HCT116 (cell line): ENCODE data around the gene PNMT. TPM values are rescaled to one million over a fixed set of nuclear protein-coding genes. Genes with fewer than 3 reads are reported as not detected.

Source experiments
- ATAC-seq: fragments of 200-7000 bp; cut with Tn5 transposase; 2 replicates; pipeline ENCODE4 v1.9.1; 2020; ENCODE audit warnings: mild to moderate bottlenecking, moderate library complexity
- BruUV-seq: library from RNA; stranded (reverse); fragments of 400-500 nt; replicated peaks from 2 replicates; lab custom pipeline; 2021; lab: Mats Ljungman, UMichigan
- CTCF ChIA-PET: fragments of 300-600 bp; sonication (Branson Sonifier 250); formaldehyde crosslinking; loops from one replicate; lab custom pipeline; 2021; ENCODE audit warnings: antibody characterized with exemption; lab: Charles Lee
- POLR2A ChIA-PET: fragments of 300-600, 350-600 bp; sonication (Branson Sonifier 250); formaldehyde crosslinking; loops from one replicate; lab custom pipeline; 2021; ENCODE audit warnings: antibody characterized with exemption; lab: Charles Lee
- RAD21 ChIA-PET, 2 experiments: fragments of 300-600 bp; sonication (Branson Sonifier 250); formaldehyde crosslinking; loops; one replicate each; lab custom pipeline; 2023; ENCODE audit warnings: low total read pairs in 2 of 2; ENCODE audit not compliant: uncharacterized antibody in 2 of 2, unreplicated experiment in 2 of 2, low non-redundant PET in 1 of 2; lab: Charles Lee
- DNase-seq: peaks from one replicate; pipeline ENCODE4 v3.0.0-alpha.2; 2010; ENCODE audit warnings: low read depth, low spot score
- H2AFZ ChIP-seq: fragments of 200-600 bp; shearing (Covaris generic), sonication (generic); 2 replicates; pipeline ENCODE4 v1.6.1; 2017; ENCODE audit warnings: low read depth, mixed run types, mixed read lengths, antibody characterized with exemption, low read length; ENCODE audit not compliant: poor library complexity, severe bottlenecking
- H3K27ac ChIP-seq: 2 replicates; pipeline ENCODE4 v1.5.1; 2012; ENCODE audit warnings: low read depth, low read length
- H3K27me3 ChIP-seq: fragments of 200-600 bp; sonication (generic); 2 replicates; pipeline ENCODE4 v1.6.1; 2016; ENCODE audit warnings: mixed run types, low read length, mixed read lengths; ENCODE audit not compliant: insufficient read depth
- H3K36me3 ChIP-seq, 2 experiments: fragments of 200-500 bp in 1 of 2; fragments of 200-600 bp in 1 of 2; sonication (Bioruptor generic) in 1 of 2; sonication (generic) in 1 of 2; 2 replicates each; pipeline versions ENCODE4 v1.5.1 to v1.6.1; 2014 to 2016; ENCODE audit warnings: low read length in 2 of 2, inconsistent platforms in 1 of 2, mixed read lengths in 1 of 2, mixed run types in 1 of 2; ENCODE audit not compliant: insufficient read depth in 2 of 2, control insufficient read depth in 1 of 2
- H3K4me1 ChIP-seq, 2 experiments: fragments of 200-600 bp in 1 of 2; sonication (generic) in 1 of 2; 2 replicates each; pipeline versions ENCODE4 v1.5.1 to v1.6.1; 2012 to 2017; ENCODE audit warnings: low read length in 2 of 2, inconsistent platforms in 1 of 2, mild to moderate bottlenecking in 1 of 2, mixed read lengths in 1 of 2, mixed run types in 1 of 2, moderate library complexity in 1 of 2; ENCODE audit not compliant: insufficient read depth in 2 of 2, control insufficient read depth in 1 of 2
- H3K4me2 ChIP-seq: fragments of 200-600 bp; sonication (generic); 2 replicates; pipeline ENCODE4 v1.6.1; 2017; ENCODE audit warnings: mixed run types, low read length, mixed read lengths
- H3K4me3 ChIP-seq, 2 experiments: fragments of 200-600 bp in 1 of 2; sonication (generic) in 1 of 2; replicated peaks in 1 of 2; 2 replicates each; pipeline ENCODE4 v1.5.1; 2011 to 2016; ENCODE audit warnings: low read length in 2 of 2, control low read depth in 1 of 2, low read depth in 1 of 2, mild to moderate bottlenecking in 1 of 2, mixed read lengths in 1 of 2, mixed run types in 1 of 2
- H3K79me2 ChIP-seq: fragments of 200-600 bp; sonication (generic); 2 replicates; pipeline ENCODE4 v1.6.1; 2017; ENCODE audit warnings: mild to moderate bottlenecking, mixed run types, low read length, moderate library complexity, mixed read lengths; ENCODE audit not compliant: insufficient read depth
- H3K9ac ChIP-seq: fragments of 200-600 bp; sonication (generic); 2 replicates; pipeline ENCODE4 v1.6.1; 2016; ENCODE audit warnings: low read length, mixed read lengths
- H3K9me2 ChIP-seq: fragments of 200-600 bp; sonication (generic), shearing (Covaris generic); 2 replicates; pipeline ENCODE4 v1.6.1; 2017; ENCODE audit warnings: mixed run types, mild to moderate bottlenecking, moderate library complexity; ENCODE audit not compliant: insufficient read depth
- H3K9me3 ChIP-seq, 2 experiments: fragments of 200-500 bp in 1 of 2; fragments of 200-600 bp in 1 of 2; sonication (Bioruptor generic) in 1 of 2; sonication (generic) in 1 of 2; 2 replicates each; pipeline ENCODE4 v1.6.1; 2014 to 2017; ENCODE audit warnings: low read length in 2 of 2, mixed read lengths in 2 of 2, inconsistent platforms in 1 of 2, low read depth in 1 of 2, mild to moderate bottlenecking in 1 of 2, mixed run types in 1 of 2, moderate library complexity in 1 of 2; ENCODE audit not compliant: control insufficient read depth in 1 of 2, insufficient read depth in 1 of 2
- H4K20me1 ChIP-seq: fragments of 200-600 bp; sonication (generic), shearing (Covaris generic); 2 replicates; pipeline ENCODE4 v1.6.1; 2017; ENCODE audit warnings: mixed run types, mild to moderate bottlenecking, moderate library complexity; ENCODE audit not compliant: insufficient read depth
- EZH2 ChIP-seq: fragments of 200-600 bp; sonication (generic); IDR thresholded peaks from 2 replicates; pipeline ENCODE4 v1.6.1; 2017; ENCODE audit warnings: antibody characterized with exemption, mixed run types
- EZH2phosphoT487 ChIP-seq: fragments of 200-600 bp; IDR thresholded peaks from 2 replicates; pipeline ENCODE4 v1.6.1; 2018; ENCODE audit warnings: antibody characterized with exemption, borderline replicate concordance
- FOSL1 ChIP-seq: IDR thresholded peaks from 2 replicates; pipeline ENCODE4 v1.6.1; 2012; ENCODE audit warnings: low read depth
- POLR2AphosphoS5 ChIP-seq: IDR thresholded peaks from 2 replicates; pipeline ENCODE4 v1.6.1; 2011; ENCODE audit warnings: mild to moderate bottlenecking, low read depth, low read length, moderate library complexity
- SIN3A ChIP-seq: IDR thresholded peaks from 2 replicates; pipeline ENCODE4 v1.6.1; 2012; ENCODE audit warnings: low read depth
- SP1 ChIP-seq: IDR thresholded peaks from 2 replicates; pipeline ENCODE4 v1.6.1; 2012; ENCODE audit warnings: low read depth
- ZBTB33 ChIP-seq: IDR thresholded peaks from 2 replicates; pipeline ENCODE4 v1.6.1; 2011; ENCODE audit warnings: mild to moderate bottlenecking, low read length, moderate library complexity; ENCODE audit not compliant: insufficient replicate concordance; ENCODE audit errors: extremely low read depth
- ZFX ChIP-seq: fragments of 450-650 bp; IDR thresholded peaks from 2 replicates; pipeline ENCODE4 v1.6.1; 2017
- intact Hi-C: fragments of 100-400 bp; cut with micrococcal nuclease; formaldehyde crosslinking; loops from 2 replicates; pipeline ENCODE4 v1.10.0; 2022
- total RNA-seq: library from RNA; stranded (reverse); gene quantifications from one replicate; pipeline ENCODE4 v1.2.1, GENCODE V29; 2021; ENCODE audit not compliant: unreplicated experiment

The PNMT gene
- total RNA-seq, 1 experiment from 2014 or later = not detected

- Histone ChIP-seq H4K20me1 (no peaks in the 10 kb centered on the region), H3K36me3 (no peaks in the 10 kb centered on the region), H3K9ac (peak overlapping the region; percentile 90), H2AFZ (no peak overlapping the region), H3K9me2 (no peaks in the 10 kb centered on the region), H3K79me2 (peaks cover 33% of the 10 kb centered on the region), H3K4me3 (peak overlapping the region; percentile 94 to 99), H3K27me3 (no peaks in the 10 kb centered on the region), H3K4me1 (peaks cover 49 to 65% of the 10 kb centered on the region in 2 experiments), H3K9me3 (no peaks in the 10 kb centered on the region), H3K27ac (peak overlapping the region; percentile 72), H3K4me2 (peak overlapping the region; percentile 94)
- TF ChIP-seq FOSL1 = no peak
- TF ChIP-seq ZBTB33 = no peak
- no peak for TF ChIP-seq EZH2
- TF ChIP-seq SP1 = no peak
- intact Hi-C loops = no loop called here
- BruUV-seq = TSS peak; percentile 89
- RAD21 ChIA-PET = no interaction called here
- no peak for DNase-seq
- CTCF ChIA-PET = interaction anchor here (1.0 to 1.7 kb wide), 2 partner anchors 13 to 17 kb away, joined by 3 to 7 read pairs; no protein-coding TSS in a partner anchor
- POLR2A ChIA-PET = no interaction called here
- peak; percentile 3 for ATAC-seq
Observed at GRCh38 chr17:39636587-39636926, 31.7 kb upstream of the PNMT start.

GRCh38 chr17:39636927-39637736, 31.1 kb upstream of the PNMT start, which contains the start of gene STARD3:
TSS of gene STARD3 (plus strand) at chr17:39637144. CDS start at chr17:39653532, 16,388 bp downstream.
- TF ChIP-seq POLR2AphosphoS5 (peak; percentile 85), SIN3A (peak; percentile 39; the same call in 1 of the 2 replicates), ZFX (peak; percentile 77; the same call in 1 of the 2 replicates), EZH2phosphoT487 (no peak)
- Histone ChIP-seq H3K4me1 (peaks cover 43 to 65% of the 10 kb centered on the region in 2 experiments), H3K4me2 (peak within 1 kb of the TSS; percentile 94), H3K79me2 (peaks cover 39% of the 10 kb centered on the region), H3K27ac (peak within 1 kb of the TSS; percentile 72), H2AFZ (no peak within 1 kb of the TSS), H3K9me2 (no peaks in the 10 kb centered on the region), H3K27me3 (no peaks in the 10 kb centered on the region), H3K9ac (peak within 1 kb of the TSS; percentile 90), H4K20me1 (no peaks in the 10 kb centered on the region), H3K4me3 (peak within 1 kb of the TSS; percentile 94 to 99), H3K36me3 (no peaks in the 10 kb centered on the region), H3K9me3 (no peaks in the 10 kb centered on the region)
- peak; percentile 73 for DNase-seq
- ATAC-seq = peak; percentile 78
- intact Hi-C loops = no loop called here
- POLR2A ChIA-PET = interaction anchor here (0.5 kb wide), 1 partner anchor 102 kb away, joined by 3 read pairs; no protein-coding TSS in a partner anchor
- BruUV-seq = no TSS peak
- RAD21 ChIA-PET = interaction anchor here in 1 of 2 experiments (0.6 kb wide), 1 partner anchor 1889 kb away, joined by 3 read pairs; no protein-coding TSS in a partner anchor
- CTCF ChIA-PET = interaction anchor here (0.9 to 1.7 kb wide), 3 partner anchors 14 to 17 kb away, joined by 3 to 7 read pairs (median 4); no protein-coding TSS in a partner anchor
